Measurements from ENCODE around the gene ZFC3H1. TPM values are rescaled to one million over a fixed set of nuclear protein-coding genes. Genes with fewer than 3 reads are reported as not detected.

The ZFC3H1 gene
- total and polyA plus RNA-seq, 11 donors: 9.8 to 27.3 (median 17.4) TPM

GRCh38 chr12:71566655-71567054 is 97.0 kb downstream of the ZFC3H1 start:
- no peaks in the 10 kb centered on the region for H3K9me3 ChIP-seq
- no peaks in the 10 kb centered on the region for H3K36me3 ChIP-seq
- H3K27ac ChIP-seq: no peak overlapping the region
- no peak for TF ChIP-seq POLR2A (IDR thresholded peaks at IDR 0.05)
- TF ChIP-seq, protein P1, sequence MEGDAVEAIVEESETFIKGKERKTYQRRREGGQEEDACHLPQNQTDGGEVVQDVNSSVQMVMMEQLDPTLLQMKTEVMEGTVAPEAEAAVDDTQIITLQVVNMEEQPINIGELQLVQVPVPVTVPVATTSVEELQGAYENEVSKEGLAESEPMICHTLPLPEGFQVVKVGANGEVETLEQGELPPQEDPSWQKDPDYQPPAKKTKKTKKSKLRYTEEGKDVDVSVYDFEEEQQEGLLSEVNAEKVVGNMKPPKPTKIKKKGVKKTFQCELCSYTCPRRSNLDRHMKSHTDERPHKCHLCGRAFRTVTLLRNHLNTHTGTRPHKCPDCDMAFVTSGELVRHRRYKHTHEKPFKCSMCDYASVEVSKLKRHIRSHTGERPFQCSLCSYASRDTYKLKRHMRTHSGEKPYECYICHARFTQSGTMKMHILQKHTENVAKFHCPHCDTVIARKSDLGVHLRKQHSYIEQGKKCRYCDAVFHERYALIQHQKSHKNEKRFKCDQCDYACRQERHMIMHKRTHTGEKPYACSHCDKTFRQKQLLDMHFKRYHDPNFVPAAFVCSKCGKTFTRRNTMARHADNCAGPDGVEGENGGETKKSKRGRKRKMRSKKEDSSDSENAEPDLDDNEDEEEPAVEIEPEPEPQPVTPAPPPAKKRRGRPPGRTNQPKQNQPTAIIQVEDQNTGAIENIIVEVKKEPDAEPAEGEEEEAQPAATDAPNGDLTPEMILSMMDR (IDR thresholded peaks at IDR 0.05): no peak
- WGBS, 4 donors: 58 to 81% (median 66%) methylated on average over 2 of the region's 2 CpGs
- H3K27me3 ChIP-seq: peaks cover 0 to 4% (median 0%) of the 10 kb centered on the region in 9 donors
- DNase-seq: no peak
- no peak for ATAC-seq
- intact Hi-C loops (cut with DNase I): loop anchor here in 1 of 10 donors (10.0 kb wide), 1 partner anchor 152 kb away; no protein-coding TSS in a partner anchor
- no peaks in the 10 kb centered on the region for H3K4me1 ChIP-seq
- H3K4me3 ChIP-seq: no peak overlapping the region

DNA sequence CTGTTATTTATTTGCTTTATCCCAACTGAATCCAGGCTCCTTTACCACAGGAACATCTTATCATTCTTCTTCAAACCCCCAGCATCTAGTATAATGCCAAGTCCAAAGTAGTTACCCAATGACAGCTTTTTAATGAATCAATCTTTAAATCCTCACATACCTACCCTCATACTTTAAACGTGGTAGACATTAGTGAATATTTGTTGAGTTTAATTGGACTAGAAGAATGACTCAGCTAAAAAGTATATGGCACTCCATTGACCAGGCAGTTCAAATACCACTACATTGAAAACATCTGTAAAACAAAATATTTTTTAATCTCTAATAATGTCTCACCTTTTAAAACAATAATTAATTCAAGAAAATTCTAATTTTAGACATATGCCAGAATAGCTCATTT is 98.1 kb downstream of the ZFC3H1 start:
- Histone ChIP-seq H3K27me3 (peaks cover 0 to 4% (median 0%) of the 10 kb centered on the region in 9 donors), H3K27ac (no peak overlapping the region), H3K4me1 (no peaks in the 10 kb centered on the region), H3K9me3 (no peaks in the 10 kb centered on the region), H3K4me3 (no peak overlapping the region), H3K36me3 (no peaks in the 10 kb centered on the region)
- intact Hi-C loops (cut with DNase I): loop anchor here in 1 of 10 donors (10.0 kb wide), 1 partner anchor 151 kb away; no protein-coding TSS in a partner anchor
- 56 to 76% (median 64%) methylated on average over 1 of the region's 1 CpG for WGBS, 4 donors
- ATAC-seq (no peak), DNase-seq (no peak)
- no peak for TF ChIP-seq POLR2A (IDR thresholded peaks at IDR 0.05)
- TF ChIP-seq, protein P1 (IDR thresholded peaks at IDR 0.05): no peak

DNA sequence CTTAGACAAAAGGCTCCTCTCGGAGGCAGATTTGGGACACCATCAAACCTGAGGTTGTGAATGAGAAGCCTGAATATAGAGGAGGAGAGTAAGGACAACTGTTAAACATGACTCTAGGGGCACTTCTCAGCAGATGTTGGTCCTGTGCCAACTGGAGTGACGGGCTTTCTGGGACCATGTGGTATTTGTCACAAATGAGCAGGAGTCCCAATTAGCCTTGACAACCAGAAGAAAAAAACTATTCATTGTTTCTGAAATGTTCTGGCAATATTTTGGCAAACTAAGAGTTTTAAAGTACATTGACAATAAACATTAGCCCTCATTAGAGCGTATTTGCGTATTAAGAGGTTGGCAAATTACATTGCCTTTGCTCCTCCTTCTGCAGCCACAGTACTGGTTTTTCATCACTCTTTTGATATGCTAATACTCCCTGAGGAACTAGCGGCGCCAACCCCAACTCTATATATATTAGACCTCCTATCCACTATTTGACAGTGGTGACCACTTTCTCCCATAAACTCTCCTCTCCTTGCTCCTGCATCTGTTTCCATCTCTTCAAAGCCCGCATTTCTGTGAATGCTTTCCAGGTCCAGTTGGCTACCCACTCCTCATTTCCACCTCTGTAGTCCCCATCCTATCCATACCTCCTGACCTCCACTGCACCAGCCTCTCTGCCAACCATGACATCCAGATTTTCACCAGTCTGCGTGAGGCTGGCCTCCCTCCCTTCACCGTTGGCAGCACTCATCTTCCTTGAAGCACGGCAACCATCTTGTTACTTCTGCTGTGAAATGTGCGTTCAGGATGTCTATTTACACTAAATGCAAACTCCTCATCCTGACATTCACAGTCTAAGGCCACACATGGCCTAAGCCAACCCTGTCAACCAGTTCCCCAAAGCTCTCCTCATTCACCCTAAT is 100.7 kb downstream of the ZFC3H1 start:
- H3K4me3 ChIP-seq: no peak overlapping the region
- H3K27ac ChIP-seq: no peak overlapping the region
- DNase-seq (no peak), ATAC-seq (no peak)
- TF ChIP-seq POLR2A (IDR thresholded peaks at IDR 0.05): no peak
- TF ChIP-seq, protein P1 (IDR thresholded peaks at IDR 0.05): no peak
- 66 to 73% (median 70%) methylated on average over 11 of the region's 11 CpGs for WGBS, 4 donors
- no peaks in the 10 kb centered on the region for H3K4me1 ChIP-seq
- H3K9me3 ChIP-seq: no peaks in the 10 kb centered on the region
- intact Hi-C loops (cut with DNase I): loop anchor here in 1 of 10 donors (10.0 kb wide), 1 partner anchor 148 kb away; no protein-coding TSS in a partner anchor
- H3K27me3 ChIP-seq: peaks cover 0 to 3% (median 0%) of the 10 kb centered on the region in 9 donors
- no peaks in the 10 kb centered on the region for H3K36me3 ChIP-seq

Other genes with a start within 250 kb of the ZFC3H1 start
- gene LGR5, start 224.1 kb downstream of the ZFC3H1 start, total RNA-seq: under 1 TPM in 3 of 9 donors, not detected in 6; 0.12 to 0.20 (median 0.15) TPM
- gene LGR5, start 224.1 kb downstream of the ZFC3H1 start, polyA plus RNA-seq: under 1 TPM in 1 of 2 donors, not detected in 1; 0.03 TPM
- 10 to 100 TPM in 1 of 9 donors, 1 to 10 TPM in 8; 2.2 to 13.1 (median 4.9) TPM for gene THAP2, start 453 bp upstream of the ZFC3H1 start, total RNA-seq
- gene THAP2, start 453 bp upstream of the ZFC3H1 start, polyA plus RNA-seq: 1 to 10 TPM; 3.2 to 3.7 TPM
- gene TMEM19, start 22.2 kb upstream of the ZFC3H1 start, total RNA-seq: 10 to 100 TPM; 15.5 to 39.5 (median 28.8) TPM
- 10 to 100 TPM in 1 of 2 donors, 1 to 10 TPM in 1; 8.8 to 24.6 TPM for gene TMEM19, start 22.2 kb upstream of the ZFC3H1 start, polyA plus RNA-seq
- gene RAB21, start 91.0 kb upstream of the ZFC3H1 start, total RNA-seq: 100 to 1,000 TPM in 7 of 9 donors, 10 to 100 TPM in 2; 42.4 to 236 (median 198) TPM
- 10 to 100 TPM; 25.3 to 81.8 TPM for gene RAB21, start 91.0 kb upstream of the ZFC3H1 start, polyA plus RNA-seq
- 10 to 100 TPM; 10.5 to 36.2 (median 24.9) TPM for gene TBC1D15, start 175.9 kb upstream of the ZFC3H1 start, total RNA-seq
- 10 to 100 TPM; 12.1 to 15.0 TPM for gene TBC1D15, start 175.9 kb upstream of the ZFC3H1 start, polyA plus RNA-seq